Astrocyte (in vitro differentiated cells and primary cell): Measurements from ENCODE around the gene GALNS. TPM values are rescaled to one million over a fixed set of nuclear protein-coding genes. Genes with fewer than 3 reads are reported as not detected.

Experiments used
- DNase-seq: peaks from one replicate; pipeline ENCODE4 v3.0.0-alpha.2; 2010; ENCODE audit warnings: low read depth
- FAIRE-seq: peaks from 2 replicates; lab custom pipeline; 2011; peaks lifted over from hg19 to GRCh38; lab: Jason Lieb, UNC
- H2AFZ ChIP-seq: 2 replicates; pipeline ENCODE4 v1.6.0; 2012; ENCODE audit warnings: low read depth, low read length, inconsistent platforms
- H3K27ac ChIP-seq: 2 replicates; pipeline ENCODE4 v1.5.1; 2011; ENCODE audit warnings: low read depth, low read length, inconsistent platforms
- H3K27me3 ChIP-seq: 2 replicates; pipeline ENCODE4 v1.6.0; 2011; ENCODE audit warnings: low read length, inconsistent platforms; ENCODE audit not compliant: insufficient read depth
- H3K36me3 ChIP-seq: 2 replicates; pipeline ENCODE4 v1.5.1; 2011; ENCODE audit warnings: low read length, inconsistent platforms; ENCODE audit not compliant: insufficient read depth
- H3K4me1 ChIP-seq: 2 replicates; pipeline ENCODE4 v1.5.1; 2011; ENCODE audit warnings: low read length, inconsistent platforms; ENCODE audit not compliant: insufficient read depth
- H3K4me2 ChIP-seq: 2 replicates; pipeline ENCODE4 v1.6.0; 2012; ENCODE audit warnings: low read length, inconsistent platforms
- H3K4me3 ChIP-seq: 2 replicates; pipeline ENCODE4 v1.5.1; 2011; ENCODE audit warnings: low read depth, mild to moderate bottlenecking, low read length, inconsistent platforms; ENCODE audit not compliant: insufficient read depth
- H3K79me2 ChIP-seq: 2 replicates; pipeline ENCODE4 v1.6.0; 2012; ENCODE audit warnings: mild to moderate bottlenecking, low read length, inconsistent platforms; ENCODE audit not compliant: insufficient read depth
- H3K9ac ChIP-seq: 2 replicates; pipeline ENCODE4 v1.6.0; 2012; ENCODE audit warnings: mild to moderate bottlenecking, low read length, inconsistent platforms
- H3K9me3 ChIP-seq: 2 replicates; pipeline ENCODE4 v1.5.1; 2012; ENCODE audit warnings: low read depth, mild to moderate bottlenecking, low read length, inconsistent platforms; ENCODE audit not compliant: insufficient read depth
- H4K20me1 ChIP-seq: 2 replicates; pipeline ENCODE4 v1.6.0; 2012; ENCODE audit warnings: low read length, inconsistent platforms; ENCODE audit not compliant: insufficient read depth
- H3K27ac Mint-ChIP-seq: one replicate; pipeline ENCODE4 v1.8.0; 2021; ENCODE audit warnings: mild to moderate bottlenecking, mixed read lengths; ENCODE audit not compliant: unreplicated experiment
- H3K27me3 Mint-ChIP-seq: one replicate; pipeline ENCODE4 v1.8.0; 2021; ENCODE audit warnings: low read depth, mixed read lengths; ENCODE audit not compliant: unreplicated experiment
- H3K36me3 Mint-ChIP-seq: one replicate; pipeline ENCODE4 v1.8.0; 2021; ENCODE audit warnings: low read depth, mixed read lengths; ENCODE audit not compliant: unreplicated experiment
- H3K4me1 Mint-ChIP-seq: one replicate; pipeline ENCODE4 v1.8.0; 2021; ENCODE audit warnings: low read depth, mixed read lengths; ENCODE audit not compliant: unreplicated experiment
- H3K4me3 Mint-ChIP-seq: one replicate; pipeline ENCODE4 v1.8.0; 2021; ENCODE audit warnings: mild to moderate bottlenecking, moderate library complexity, mixed read lengths; ENCODE audit not compliant: unreplicated experiment
- H3K9me3 Mint-ChIP-seq: one replicate; pipeline ENCODE4 v1.8.0; 2021; ENCODE audit warnings: mild to moderate bottlenecking, mixed read lengths; ENCODE audit not compliant: unreplicated experiment
- CTCF ChIP-seq: IDR thresholded peaks from 2 replicates; pipeline ENCODE4 v1.5.1; 2011; ENCODE audit warnings: low read depth, mild to moderate bottlenecking, inconsistent platforms, low read length, moderate library complexity; ENCODE audit not compliant: insufficient read depth
- EZH2 ChIP-seq: IDR thresholded peaks from 2 replicates; pipeline ENCODE4 v1.6.1; 2012; ENCODE audit warnings: mild to moderate bottlenecking, low read length, inconsistent platforms; ENCODE audit not compliant: insufficient read depth
- total RNA-seq: library from RNA; stranded (reverse); gene quantifications from 2 replicates; pipeline ENCODE4 v1.2.1, GENCODE V29; 2021

The GALNS gene
- total RNA-seq, 1 donor from 2014 or later = 31.7 TPM

- H3K9me3 Mint-ChIP-seq = no peaks in the 10 kb centered on the region
- H3K4me1 ChIP-seq = no peaks in the 10 kb centered on the region
- H3K4me3 ChIP-seq = no peak overlapping the region
- H3K27me3 ChIP-seq = peaks cover 7% of the 10 kb centered on the region
- no peak for FAIRE-seq
- no peak overlapping the region for H2AFZ ChIP-seq
- H3K4me3 Mint-ChIP-seq = no peak overlapping the region
- H3K36me3 ChIP-seq = no peaks in the 10 kb centered on the region
- no peaks in the 10 kb centered on the region for H3K79me2 ChIP-seq
- H3K9ac ChIP-seq = no peak overlapping the region
- no peaks in the 10 kb centered on the region for H3K36me3 Mint-ChIP-seq
- H3K4me1 Mint-ChIP-seq = no peaks in the 10 kb centered on the region
- H3K27ac Mint-ChIP-seq = no peak overlapping the region
- no peak overlapping the region for H3K27ac ChIP-seq
- no peaks in the 10 kb centered on the region for H3K9me3 ChIP-seq
- no peak overlapping the region for H3K4me2 ChIP-seq
- peaks cover 33% of the 10 kb centered on the region for H3K27me3 Mint-ChIP-seq
- no peak for DNase-seq
- TF ChIP-seq EZH2 (no peak), CTCF (no peak)
- H4K20me1 ChIP-seq = no peaks in the 10 kb centered on the region
Observed at GRCh38 chr16:88877564-88878289, 21.0 kb upstream of the GALNS start.

GRCh38 chr16:88876942-88877526 lies 20.3 kb upstream of the GALNS start:
- no peak overlapping the region for H3K4me3 ChIP-seq
- no peaks in the 10 kb centered on the region for H3K36me3 ChIP-seq
- TF ChIP-seq CTCF (no peak), EZH2 (no peak)
- FAIRE-seq = no peak
- DNase-seq = no peak
- H3K4me1 ChIP-seq = no peaks in the 10 kb centered on the region
- peaks cover 33% of the 10 kb centered on the region for H3K27me3 Mint-ChIP-seq
- no peaks in the 10 kb centered on the region for H3K9me3 Mint-ChIP-seq
- no peak overlapping the region for H2AFZ ChIP-seq
- no peak overlapping the region for H3K27ac ChIP-seq
- H4K20me1 ChIP-seq = no peaks in the 10 kb centered on the region
- no peaks in the 10 kb centered on the region for H3K36me3 Mint-ChIP-seq
- H3K4me1 Mint-ChIP-seq = no peaks in the 10 kb centered on the region
- H3K9me3 ChIP-seq = no peaks in the 10 kb centered on the region
- no peak overlapping the region for H3K4me2 ChIP-seq
- H3K9ac ChIP-seq = no peak overlapping the region
- peaks cover 7% of the 10 kb centered on the region for H3K27me3 ChIP-seq
- H3K79me2 ChIP-seq = no peaks in the 10 kb centered on the region
- H3K27ac Mint-ChIP-seq = no peak overlapping the region
- H3K4me3 Mint-ChIP-seq = no peak overlapping the region

- no peak overlapping the region for H3K4me2 ChIP-seq
- Mint-ChIP-seq H3K4me3 (no peak overlapping the region), H3K27me3 (peaks cover 39% of the 10 kb centered on the region), H3K27ac (no peak overlapping the region), H3K9me3 (no peaks in the 10 kb centered on the region), H3K36me3 (no peaks in the 10 kb centered on the region), H3K4me1 (no peaks in the 10 kb centered on the region)
- no peak for DNase-seq
- H2AFZ ChIP-seq = no peak overlapping the region
- FAIRE-seq = no peak
- H3K27ac ChIP-seq = no peak overlapping the region
- no peaks in the 10 kb centered on the region for H3K9me3 ChIP-seq
- no peak for TF ChIP-seq EZH2
- TF ChIP-seq CTCF = no peak
- no peak overlapping the region for H3K4me3 ChIP-seq
- no peaks in the 10 kb centered on the region for H3K27me3 ChIP-seq
- no peaks in the 10 kb centered on the region for H3K36me3 ChIP-seq
- H3K4me1 ChIP-seq = no peaks in the 10 kb centered on the region
- H4K20me1 ChIP-seq = no peaks in the 10 kb centered on the region
- no peak overlapping the region for H3K9ac ChIP-seq
- no peaks in the 10 kb centered on the region for H3K79me2 ChIP-seq
Observed at GRCh38 chr16:88875703-88876234, 19.0 kb upstream of the GALNS start.
